ENCODE data around the gene ANTXR1.

- TF ChIP-seq POLR2AphosphoS5 (IDR thresholded peaks at IDR 0.05) (no peak), POLR2A (IDR thresholded peaks at IDR 0.05) (no peak), CTCF (IDR thresholded peaks at IDR 0.05) (no peak), EP300 (IDR thresholded peaks at IDR 0.05; ENCODE audit: low read depth) (no peak)
Observed at GRCh38 chr2:69287544-69287943, 274.6 kb downstream of the ANTXR1 start.
